ENCODE measurements around the gene LRP1B.

DNA sequence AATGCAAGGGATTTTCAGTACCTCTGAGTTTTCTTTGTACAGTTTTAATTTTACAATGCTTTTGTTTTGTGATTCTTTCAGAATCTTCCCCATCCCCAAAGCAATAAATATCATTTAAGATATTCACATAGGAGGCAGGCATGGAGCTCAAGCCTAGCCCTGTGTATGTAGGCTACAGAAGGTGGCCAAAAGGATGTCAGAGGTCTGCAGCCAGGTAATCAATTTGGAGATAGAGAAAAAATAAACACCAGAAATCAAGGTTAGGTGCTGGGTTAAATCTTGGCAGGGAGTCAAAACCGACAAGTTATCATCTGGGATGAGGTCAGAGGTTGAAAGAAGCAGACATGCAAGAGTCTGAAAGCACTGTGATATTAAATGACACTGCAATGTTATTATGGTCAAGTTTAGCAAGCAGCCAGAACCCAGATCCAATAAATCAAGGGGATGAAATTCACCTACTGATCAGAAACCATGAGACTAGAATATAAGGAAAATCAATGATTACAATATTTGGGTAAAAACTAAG, 45.1 kb upstream of the LRP1B start:
- TF ChIP-seq, protein P1, sequence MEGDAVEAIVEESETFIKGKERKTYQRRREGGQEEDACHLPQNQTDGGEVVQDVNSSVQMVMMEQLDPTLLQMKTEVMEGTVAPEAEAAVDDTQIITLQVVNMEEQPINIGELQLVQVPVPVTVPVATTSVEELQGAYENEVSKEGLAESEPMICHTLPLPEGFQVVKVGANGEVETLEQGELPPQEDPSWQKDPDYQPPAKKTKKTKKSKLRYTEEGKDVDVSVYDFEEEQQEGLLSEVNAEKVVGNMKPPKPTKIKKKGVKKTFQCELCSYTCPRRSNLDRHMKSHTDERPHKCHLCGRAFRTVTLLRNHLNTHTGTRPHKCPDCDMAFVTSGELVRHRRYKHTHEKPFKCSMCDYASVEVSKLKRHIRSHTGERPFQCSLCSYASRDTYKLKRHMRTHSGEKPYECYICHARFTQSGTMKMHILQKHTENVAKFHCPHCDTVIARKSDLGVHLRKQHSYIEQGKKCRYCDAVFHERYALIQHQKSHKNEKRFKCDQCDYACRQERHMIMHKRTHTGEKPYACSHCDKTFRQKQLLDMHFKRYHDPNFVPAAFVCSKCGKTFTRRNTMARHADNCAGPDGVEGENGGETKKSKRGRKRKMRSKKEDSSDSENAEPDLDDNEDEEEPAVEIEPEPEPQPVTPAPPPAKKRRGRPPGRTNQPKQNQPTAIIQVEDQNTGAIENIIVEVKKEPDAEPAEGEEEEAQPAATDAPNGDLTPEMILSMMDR (IDR thresholded peaks at IDR 0.05; ENCODE audit: low read length), result no peak
- TF ChIP-seq EZH2 (IDR thresholded peaks at IDR 0.05; ENCODE audit: borderline replicate concordance, low read length), result no peak
